Measurements from ENCODE around the gene KLF4.
A peak's percentile ranks its signal among the peaks of the same experiment; 100 is the strongest.

Gene KLF4

GRCh38 chr9:107487521-107488374 lies 1.8 kb downstream of the KLF4 start:
- H3K27me3 ChIP-seq (ENCODE audit: insufficient read depth, poor library complexity, severe bottlenecking): peaks cover 17% of the 10 kb centered on the region
- DNase-seq (ENCODE audit: low read depth in 1 of 2, low spot score in 1 of 2): peak; percentile 36 to 53
- TF ChIP-seq CTCF (IDR thresholded peaks at IDR 0.05; ENCODE audit: insufficient read depth, low read length) (peak; percentile 30), SPI1 (IDR thresholded peaks at IDR 0.05; ENCODE audit: borderline replicate concordance, low read depth) (no peak)
- H3K4me3 ChIP-seq (replicated peaks; ENCODE audit: insufficient read depth, low read length): peak overlapping the region; percentile 74
- no peak overlapping the region for H3K27ac ChIP-seq (replicated peaks)

GRCh38 chr9:107486674-107487520 lies 2.7 kb downstream of the KLF4 start:
- H3K27me3 ChIP-seq (ENCODE audit: insufficient read depth, poor library complexity, severe bottlenecking): peaks cover 17% of the 10 kb centered on the region
- H3K4me3 ChIP-seq (replicated peaks; ENCODE audit: insufficient read depth, low read length): peak overlapping the region; percentile 74
- TF ChIP-seq POLR2AphosphoS5 (IDR thresholded peaks at IDR 0.05; ENCODE audit: low read depth) (no peak), SPI1 (IDR thresholded peaks at IDR 0.05; ENCODE audit: borderline replicate concordance, low read depth) (peak; percentile 22; the same call in 1 of the 2 replicates)
- no peak overlapping the region for H3K27ac ChIP-seq (replicated peaks)
- no peak for DNase-seq (ENCODE audit: low read depth in 1 of 2, low spot score in 1 of 2)

GRCh38 chr9:107485458-107486043 lies 4.0 kb downstream of the KLF4 start:
- DNase-seq (ENCODE audit: low read depth in 1 of 2, low spot score in 1 of 2): no peak
- H3K27me3 ChIP-seq (ENCODE audit: insufficient read depth, poor library complexity, severe bottlenecking): peaks cover 9% of the 10 kb centered on the region
- H3K27ac ChIP-seq (replicated peaks): no peak overlapping the region
- H3K4me3 ChIP-seq (replicated peaks; ENCODE audit: insufficient read depth, low read length): no peak overlapping the region
- no peak for TF ChIP-seq REST (IDR thresholded peaks at IDR 0.05; ENCODE audit: insufficient replicate concordance, low read depth)
- TF ChIP-seq SPI1 (IDR thresholded peaks at IDR 0.05; ENCODE audit: borderline replicate concordance, low read depth): no peak
- TF ChIP-seq CTCF (IDR thresholded peaks at IDR 0.05; ENCODE audit: insufficient read depth, low read length): no peak
- TF ChIP-seq POLR2AphosphoS5 (IDR thresholded peaks at IDR 0.05; ENCODE audit: low read depth): no peak
- TF ChIP-seq GABPA (IDR thresholded peaks at IDR 0.05; ENCODE audit: low read depth): no peak

GRCh38 chr9:107484117-107484723 lies 5.3 kb downstream of the KLF4 start:
- no peak for TF ChIP-seq POLR2AphosphoS5 (IDR thresholded peaks at IDR 0.05; ENCODE audit: low read depth)
- TF ChIP-seq CTCF (IDR thresholded peaks at IDR 0.05; ENCODE audit: insufficient read depth, low read length): peak; percentile 18
- no peak for TF ChIP-seq GABPA (IDR thresholded peaks at IDR 0.05; ENCODE audit: low read depth)
- peak; percentile 60 to 65 for DNase-seq (ENCODE audit: low read depth in 1 of 2, low spot score in 1 of 2)
- Histone ChIP-seq H3K4me3 (replicated peaks; ENCODE audit: insufficient read depth, low read length) (no peak overlapping the region), H3K27me3 (ENCODE audit: insufficient read depth, poor library complexity, severe bottlenecking) (peaks cover 3% of the 10 kb centered on the region), H3K27ac (replicated peaks) (no peak overlapping the region)

All from HL-60 (cell line).